BJ (cell line): ENCODE data around the gene AP2B1. TPM values are rescaled to one million over a fixed set of nuclear protein-coding genes. Genes with fewer than 3 reads are reported as not detected.

Experiments used
- CTCF ChIA-PET: fragments of 350-600 bp; formaldehyde crosslinking; extraction: SDS; loops from one replicate; lab custom pipeline; 2021; ENCODE audit warnings: antibody characterized with exemption, inconsistent platforms; lab: Yijun Ruan, JAX
- POLR2A ChIA-PET: fragments of 300-600 bp; sonication (Branson Sonifier 250); formaldehyde crosslinking; extraction: SDS; loops from one replicate; lab custom pipeline; 2021; ENCODE audit warnings: antibody characterized with exemption; lab: Charles Lee
- DNase-seq: peaks from one replicate; pipeline ENCODE4 v3.0.0-alpha.2; 2011; ENCODE audit warnings: low read depth
- H3K27me3 ChIP-seq: 2 replicates; pipeline ENCODE4 v1.6.0; 2011; ENCODE audit warnings: low read length; ENCODE audit not compliant: control insufficient read depth, insufficient read depth
- H3K36me3 ChIP-seq: 2 replicates; pipeline ENCODE4 v1.5.1; 2011; ENCODE audit warnings: low read length; ENCODE audit not compliant: control insufficient read depth, insufficient read depth
- H3K4me3 ChIP-seq: 2 replicates; pipeline ENCODE4 v1.5.1; 2011; ENCODE audit warnings: low read depth, mild to moderate bottlenecking, control low read depth, low read length
- CTCF ChIP-seq: IDR thresholded peaks from 2 replicates; pipeline ENCODE4 v1.5.1; 2011; ENCODE audit warnings: low read depth, mild to moderate bottlenecking, control low read depth, inconsistent platforms, low read length, moderate library complexity; ENCODE audit not compliant: insufficient read depth
- polyA plus RNA-seq: library from polyadenylated mRNA; depleted of rRNA; stranded (reverse); fragments of >200 nt; gene quantifications from 2 replicates; pipeline ENCODE4 v1.2.3, GENCODE V29; 2011

AP2B1 gene
- polyA plus RNA-seq, 1 experiment: 122 TPM

GRCh38 chr17:35714988-35715387 is 127.9 kb downstream of the AP2B1 start:
- Histone ChIP-seq H3K4me3 (no peak overlapping the region), H3K36me3 (peaks cover 5% of the 10 kb centered on the region), H3K27me3 (no peaks in the 10 kb centered on the region)
- no peak for DNase-seq
- TF ChIP-seq CTCF: no peak
- POLR2A ChIA-PET: no interaction called here
- CTCF ChIA-PET: interaction anchor here (1.0 kb wide), 1 partner anchor 15 kb away, joined by 5 read pairs; no protein-coding TSS in a partner anchor

DNA sequence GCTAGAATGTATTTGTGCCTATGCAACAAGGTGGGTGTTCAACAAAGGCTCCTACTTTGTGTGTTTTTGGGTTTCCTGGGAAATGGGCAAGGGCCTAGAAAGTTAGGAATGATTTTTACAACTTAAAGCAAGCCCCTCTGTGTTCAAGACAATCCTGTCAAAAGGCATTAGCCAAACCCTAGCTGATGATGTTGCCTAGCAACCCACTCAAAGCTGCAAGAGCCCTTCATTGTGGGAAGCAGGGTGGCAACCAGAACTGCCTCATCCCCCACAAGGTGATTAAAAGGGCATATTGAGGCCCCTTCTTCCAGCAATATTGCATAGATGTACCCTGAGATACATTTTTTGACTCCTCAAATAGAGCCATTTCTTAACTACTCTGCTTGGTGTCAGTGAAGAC is 128.3 kb downstream of the AP2B1 start:
- no peak for DNase-seq
- Histone ChIP-seq H3K27me3 (no peaks in the 10 kb centered on the region), H3K4me3 (no peak overlapping the region), H3K36me3 (peaks cover 5% of the 10 kb centered on the region)
- POLR2A ChIA-PET: no interaction called here
- no peak for TF ChIP-seq CTCF
- CTCF ChIA-PET: interaction anchor here (1.0 to 3.2 kb wide), 4 partner anchors 11 to 34 kb away, joined by 3 to 18 read pairs (median 8); no protein-coding TSS in a partner anchor

DNA sequence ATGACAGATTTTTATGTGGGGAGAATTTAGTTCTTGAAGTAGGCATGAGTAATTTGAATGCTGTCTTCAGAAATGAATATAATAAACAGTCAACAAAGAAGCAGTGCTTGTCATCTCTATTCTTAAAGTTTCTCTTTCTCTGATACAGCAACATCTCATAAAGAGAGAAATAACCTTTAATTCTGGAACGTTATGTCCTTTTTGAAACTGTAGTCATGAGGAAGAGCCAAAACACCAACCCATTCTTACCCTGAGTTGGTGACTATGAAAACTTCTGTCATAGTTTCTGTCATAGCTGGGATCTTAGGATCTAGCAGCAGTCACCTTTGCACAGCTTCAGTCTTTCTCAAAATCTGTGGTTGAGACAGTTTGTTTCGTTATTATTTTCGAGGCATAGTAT is 129.1 kb downstream of the AP2B1 start:
- DNase-seq: no peak
- CTCF ChIA-PET: interaction anchor here (0.6 to 3.2 kb wide), 6 partner anchors 11 to 479 kb away, joined by 3 to 18 read pairs (median 4); no protein-coding TSS in a partner anchor
- POLR2A ChIA-PET: no interaction called here

DNA sequence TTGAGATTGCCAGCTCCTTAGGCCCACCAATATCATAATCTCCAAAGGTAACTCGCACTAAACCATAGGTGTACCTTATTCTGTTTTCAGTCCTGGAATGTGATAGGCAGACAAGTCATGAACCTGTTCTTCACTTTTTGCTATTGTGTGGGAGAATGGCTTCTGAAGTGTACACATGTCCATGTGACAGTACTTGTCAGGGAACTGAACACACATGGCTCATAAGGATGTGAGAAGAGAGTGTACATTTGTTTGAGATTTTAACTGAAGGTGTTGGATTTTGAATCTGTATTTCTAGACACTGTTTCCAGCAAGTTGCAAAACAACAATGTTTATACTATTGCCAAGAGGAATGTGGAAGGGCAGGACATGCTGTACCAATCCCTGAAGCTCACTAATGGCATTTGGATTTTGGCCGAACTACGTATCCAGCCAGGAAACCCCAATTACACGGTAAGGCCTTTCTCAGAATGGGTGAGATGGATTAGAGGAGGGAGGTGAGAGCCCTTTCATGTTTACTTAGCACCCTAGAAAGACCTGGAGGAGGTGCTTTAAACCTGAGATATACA is 129.9 kb downstream of the AP2B1 start:
- TF ChIP-seq CTCF: no peak
- ChIA-PET POLR2A (no interaction called here), CTCF (interaction anchor here (0.6 to 3.2 kb wide), 5 partner anchors 10 to 479 kb away, joined by 3 to 18 read pairs (median 4); no protein-coding TSS in a partner anchor)
- peaks cover 5% of the 10 kb centered on the region for H3K36me3 ChIP-seq
- H3K4me3 ChIP-seq: no peak overlapping the region
- DNase-seq: peak; percentile 4
- no peaks in the 10 kb centered on the region for H3K27me3 ChIP-seq

More for the DNA sequence above, 129.1 kb downstream of the AP2B1 start:
- TF ChIP-seq CTCF: no peak
- Histone ChIP-seq H3K27me3 (no peaks in the 10 kb centered on the region), H3K4me3 (no peak overlapping the region), H3K36me3 (peaks cover 4% of the 10 kb centered on the region)

GRCh38 chr17:35717475-35717874 is 130.4 kb downstream of the AP2B1 start:
- DNase-seq: no peak
- ChIA-PET CTCF (interaction anchor here (2.3 to 3.2 kb wide), 2 partner anchors 9 to 30 kb away, joined by 11 to 18 read pairs; no protein-coding TSS in a partner anchor), POLR2A (no interaction called here)
- no peak for TF ChIP-seq CTCF
- Histone ChIP-seq H3K36me3 (peaks cover 5% of the 10 kb centered on the region), H3K4me3 (no peak overlapping the region), H3K27me3 (no peaks in the 10 kb centered on the region)
